GM18870 (cell line): ENCODE results near the gene ABCA2.
A peak's percentile ranks its signal among the peaks of the same experiment; 100 is the strongest.

ENCODE experiments used
- ATAC-seq: cut with Tn5 transposase; IDR thresholded peaks from one replicate; pipeline ENCODE4 v1.9.1; 2021; ENCODE audit warnings: moderate library complexity; ENCODE audit not compliant: unreplicated experiment

Gene ABCA2

GRCh38 chr9:137001857-137002645 is 26.0 kb downstream of the ABCA2 start:
- ATAC-seq = no peak

- ATAC-seq = peak; percentile 72
Observed at GRCh38 chr9:137000177-137000930, 27.7 kb downstream of the ABCA2 start.

- ATAC-seq = no peak
Observed at GRCh38 chr9:136997830-136998234, 30.2 kb downstream of the ABCA2 start.

- ATAC-seq = no peak
Observed at GRCh38 chr9:136997371-136997770, 30.7 kb downstream of the ABCA2 start.

GRCh38 chr9:136996361-136997292 is 31.4 kb downstream of the ABCA2 start, which contains the start of gene CLIC3:
Gene CLIC3 (minus strand): TSS chr9:136996568. CDS start chr9:136996543, 25 bp downstream.
- ATAC-seq = no peak

GRCh38 chr9:136995772-136996311 is 32.2 kb downstream of the ABCA2 start:
- no peak for ATAC-seq

- no peak for ATAC-seq
Observed at GRCh38 chr9:136995362-136995761, 32.7 kb downstream of the ABCA2 start.

- no peak for ATAC-seq
Observed at GRCh38 chr9:136994888-136995230, 33.2 kb downstream of the ABCA2 start.

GRCh38 chr9:136994180-136994887 is 33.7 kb downstream of the ABCA2 start:
- ATAC-seq = no peak

- ATAC-seq = peak; percentile 9
Observed at GRCh38 chr9:136992819-136993369, 35.1 kb downstream of the ABCA2 start.

- peak; percentile 53 for ATAC-seq
Observed at GRCh38 chr9:136991993-136992818, 35.8 kb downstream of the ABCA2 start, which contains the start of gene PAXX. Gene PAXX (plus strand): TSS chr9:136992422. CDS start chr9:136992444, 22 bp downstream.

GRCh38 chr9:136990242-136990911 is 37.7 kb downstream of the ABCA2 start:
- ATAC-seq = no peak

GRCh38 chr9:136988872-136989271 is 39.2 kb downstream of the ABCA2 start:
- no peak for ATAC-seq

GRCh38 chr9:136985853-136986252 is 42.2 kb downstream of the ABCA2 start:
- ATAC-seq = no peak

- no peak for ATAC-seq
Observed at GRCh38 chr9:136985027-136985602, 42.9 kb downstream of the ABCA2 start.

GRCh38 chr9:136984464-136985026 is 43.5 kb downstream of the ABCA2 start:
- no peak for ATAC-seq

GRCh38 chr9:136983656-136984314 is 44.3 kb downstream of the ABCA2 start:
- ATAC-seq = no peak
